SK-N-MC (cell line): Measurements from ENCODE around the gene RGSL1.

Source experiments
- EZH2 ChIP-seq: fragments of 200-600 bp; sonication (generic); IDR thresholded peaks from one replicate; pipeline ENCODE4 v1.6.1; 2017; ENCODE audit warnings: antibody characterized with exemption
- POLR2AphosphoS5 ChIP-seq: IDR thresholded peaks from 2 replicates; pipeline ENCODE4 v1.6.1; 2012; ENCODE audit warnings: mild to moderate bottlenecking, low read depth, low read length, borderline replicate concordance

DNA sequence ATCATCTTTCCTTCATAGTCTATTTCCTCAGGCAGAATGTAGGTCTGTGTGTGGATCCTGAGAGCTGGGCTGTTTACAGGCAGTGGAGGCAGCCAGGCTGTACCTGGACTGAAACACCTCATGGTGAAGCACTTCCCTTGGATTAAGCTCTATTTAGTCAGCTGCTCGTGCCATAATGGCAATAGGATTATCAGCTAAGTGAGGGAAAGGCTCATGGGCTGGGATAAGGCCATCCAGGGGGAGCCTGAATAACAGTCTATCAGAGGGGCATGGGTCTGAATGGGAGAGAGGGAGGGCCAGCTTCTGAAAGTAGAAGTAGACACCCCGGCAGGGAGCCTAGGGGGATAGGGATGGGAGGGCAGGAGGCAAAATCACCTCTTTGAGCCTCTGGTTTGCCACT, 130.8 kb downstream of the RGSL1 start:
- TF ChIP-seq EZH2 (no peak), POLR2AphosphoS5 (no peak)
